ENCODE results near the gene ZNF630. TPM values are rescaled to one million over a fixed set of nuclear protein-coding genes. Genes with fewer than 3 reads are reported as not detected.
"Not testable (repeated sequence)": the region's sequence is repeated elsewhere in the genome, so short reads cannot be mapped to it uniquely, and the experiment has no call there.

ZNF630 gene
- total RNA-seq = 0.75 and 2.8 TPM in 2 replicates

- DNase-seq (ENCODE audit: low read depth) = peak; percentile 29
- Histone ChIP-seq H3K36me3 (ENCODE audit: control insufficient read depth, insufficient read depth, low read length) (no peaks in the 10 kb centered on the region), H3K4me3 (ENCODE audit: low read depth, low read length) (peak within 1 kb of the TSS; percentile 67), H3K27me3 (ENCODE audit: control insufficient read depth, insufficient read depth, low read length) (no peaks in the 10 kb centered on the region)
- TF ChIP-seq CTCF (IDR thresholded peaks at IDR 0.05; ENCODE audit: insufficient read depth, low read length, poor library complexity, severe bottlenecking) = no peak
These were observed at the start of gene ZNF630 for GRCh38 chrX:48071064-48071985. TSS of gene ZNF630 (minus strand) at chrX:48071640. CDS start at chrX:48066886, 4,754 bp downstream.

DNA sequence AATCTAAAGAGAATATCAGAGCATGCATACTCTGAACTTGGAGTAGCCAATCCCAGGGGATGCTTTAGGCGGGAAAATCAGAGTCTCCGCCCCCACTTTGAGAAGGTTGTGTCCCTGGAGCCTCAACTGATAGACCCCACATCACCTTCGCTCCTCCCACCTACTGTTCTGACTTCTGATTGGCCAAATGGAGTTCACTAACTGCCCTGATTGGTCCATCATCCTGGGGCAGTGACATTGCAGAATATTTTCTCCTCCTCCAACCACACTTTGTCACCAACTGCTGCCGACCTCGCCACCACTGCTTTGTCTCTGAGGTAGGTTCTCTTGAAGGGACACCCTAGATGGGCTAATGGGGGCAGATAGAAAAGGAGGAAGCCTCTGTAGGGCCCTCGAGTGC, 36.3 kb upstream of the ZNF630 start:
- no peaks in the 10 kb centered on the region for H3K27me3 ChIP-seq (ENCODE audit: control insufficient read depth, insufficient read depth, low read length)
- TF ChIP-seq CTCF (IDR thresholded peaks at IDR 0.05; ENCODE audit: insufficient read depth, low read length, poor library complexity, severe bottlenecking) = no peak

DNA sequence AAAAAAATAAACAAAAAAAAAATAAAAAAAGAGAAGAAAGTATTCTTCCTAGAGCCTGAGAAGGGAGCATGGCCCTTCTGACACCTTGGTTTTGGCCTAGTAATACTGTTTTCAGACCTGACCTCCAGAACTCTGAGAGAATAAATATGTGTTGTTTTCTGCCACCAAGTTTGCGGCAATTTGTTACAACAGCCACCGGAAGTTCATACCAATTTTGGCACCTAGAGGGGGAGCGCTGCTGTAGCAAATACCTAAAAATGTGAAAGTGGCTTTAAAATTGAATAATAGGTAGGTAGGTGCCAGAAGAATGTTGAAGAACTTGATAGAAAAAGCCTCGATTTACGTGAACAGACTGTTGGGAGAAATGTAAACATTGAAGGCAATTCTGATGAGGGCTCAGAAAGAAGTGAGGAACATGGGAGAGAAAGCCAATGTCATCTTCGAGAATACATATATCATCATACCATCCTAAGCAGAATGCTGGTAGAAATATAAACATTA, 31.5 kb upstream of the ZNF630 start:
- H3K36me3 ChIP-seq (ENCODE audit: control insufficient read depth, insufficient read depth, low read length) = no peaks in the 10 kb centered on the region
- H3K27me3 ChIP-seq (ENCODE audit: control insufficient read depth, insufficient read depth, low read length) = no peaks in the 10 kb centered on the region
- no peak for DNase-seq (ENCODE audit: low read depth)
- TF ChIP-seq CTCF (IDR thresholded peaks at IDR 0.05; ENCODE audit: insufficient read depth, low read length, poor library complexity, severe bottlenecking) = no peak
- H3K4me3 ChIP-seq (ENCODE audit: low read depth, low read length) = no peak overlapping the region

More for the DNA sequence above, 36.3 kb upstream of the ZNF630 start:
- no peak overlapping the region for H3K4me3 ChIP-seq (ENCODE audit: low read depth, low read length)
- DNase-seq (ENCODE audit: low read depth) = no peak
- no peaks in the 10 kb centered on the region for H3K36me3 ChIP-seq (ENCODE audit: control insufficient read depth, insufficient read depth, low read length)

DNA sequence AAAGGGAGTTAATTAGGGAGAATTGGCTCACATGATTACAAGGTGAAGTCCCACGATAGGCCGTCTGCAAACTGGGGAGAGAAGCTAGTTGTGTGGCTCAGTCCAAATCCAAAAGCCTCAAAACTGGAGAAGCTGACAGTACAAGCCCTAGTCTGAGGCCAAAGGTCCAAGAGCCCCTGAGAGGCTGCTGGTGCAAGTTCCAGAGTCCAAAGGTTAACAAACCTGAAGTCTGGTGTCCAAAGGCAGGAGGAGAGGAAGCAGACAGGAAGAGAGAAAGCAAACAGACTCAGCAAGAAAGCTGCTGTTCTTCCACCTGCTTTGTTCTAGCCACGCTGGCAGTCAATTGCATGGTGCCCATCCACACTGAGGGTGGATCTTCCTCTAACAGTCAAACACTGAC, 30.0 kb upstream of the ZNF630 start:
- no peak for TF ChIP-seq CTCF (IDR thresholded peaks at IDR 0.05; ENCODE audit: insufficient read depth, low read length, poor library complexity, severe bottlenecking)
- H3K4me3 ChIP-seq (ENCODE audit: low read depth, low read length) = no peak overlapping the region
- no peaks in the 10 kb centered on the region for H3K36me3 ChIP-seq (ENCODE audit: control insufficient read depth, insufficient read depth, low read length)
- DNase-seq (ENCODE audit: low read depth) = no peak
- no peaks in the 10 kb centered on the region for H3K27me3 ChIP-seq (ENCODE audit: control insufficient read depth, insufficient read depth, low read length)

GRCh38 chrX:48092558-48092957, 21.1 kb upstream of the ZNF630 start:
- not testable (repeated sequence) for H3K27me3 ChIP-seq (ENCODE audit: control insufficient read depth, insufficient read depth, low read length); DNase-seq (ENCODE audit: low read depth); H3K36me3 ChIP-seq (ENCODE audit: control insufficient read depth, insufficient read depth, low read length); H3K4me3 ChIP-seq (ENCODE audit: low read depth, low read length)

- no peaks in the 10 kb centered on the region for H3K27me3 ChIP-seq (ENCODE audit: control insufficient read depth, insufficient read depth, low read length)
- no peak for TF ChIP-seq CTCF (IDR thresholded peaks at IDR 0.05; ENCODE audit: insufficient read depth, low read length, poor library complexity, severe bottlenecking)
- H3K4me3 ChIP-seq (ENCODE audit: low read depth, low read length) = no peak overlapping the region
- no peak for DNase-seq (ENCODE audit: low read depth)
- H3K36me3 ChIP-seq (ENCODE audit: control insufficient read depth, insufficient read depth, low read length) = no peaks in the 10 kb centered on the region
These were observed 18.7 kb upstream of the ZNF630 start for GRCh38 chrX:48090123-48090522.

Data from kidney epithelial cell (primary cell).